Stimulated activated naive B cell treated with anti-CD40 and anti-IgM and Interleukin-4, amounts not matched to agents 10 μg/mL and 1 μg/mL and 100 μg/mL, for 72 hours (primary cell): ENCODE data around the gene HNF1B.

ENCODE experiments used
- ATAC-seq, 2 donors: fragments of 150-1000 bp; cut with Tn5 transposase; replicated peaks; 2 replicates each; pipeline ENCODE4 v1.10.0; 2021; ENCODE audit warnings: moderate library complexity in 1 of 2
- DNase-seq: peaks from one replicate; pipeline ENCODE4 v3.0.0; 2021
- H3K27ac Mint-ChIP-seq: one replicate; pipeline ENCODE4 v1.8.0; 2022; ENCODE audit warnings: mild to moderate bottlenecking, mixed read lengths
- H3K27me3 Mint-ChIP-seq, 2 donors: one replicate each; pipeline ENCODE4 v1.8.0; 2022; ENCODE audit warnings: mixed read lengths in 2 of 2
- H3K36me3 Mint-ChIP-seq, 2 donors: one replicate each; pipeline ENCODE4 v1.8.0; 2022; ENCODE audit warnings: mixed read lengths in 2 of 2, mild to moderate bottlenecking in 1 of 2
- H3K4me1 Mint-ChIP-seq, 2 donors: one replicate each; pipeline ENCODE4 v1.8.0; 2022; ENCODE audit warnings: mixed read lengths in 2 of 2, mild to moderate bottlenecking in 1 of 2
- H3K4me3 Mint-ChIP-seq, 2 donors: one replicate each; pipeline ENCODE4 v1.8.0; 2022; ENCODE audit warnings: mild to moderate bottlenecking in 2 of 2, mixed read lengths in 2 of 2, moderate library complexity in 1 of 2
- H3K9me3 Mint-ChIP-seq, 2 donors: one replicate each; pipeline ENCODE4 v1.8.0; 2022; ENCODE audit warnings: mixed read lengths in 2 of 2, mild to moderate bottlenecking in 1 of 2

HNF1B gene

GRCh38 chr17:37737081-37737480, 7.8 kb downstream of the HNF1B start:
- ATAC-seq (peak in 1 of 2 donors; percentile 31), DNase-seq (no peak)
- peaks cover 32 to 43% of the 10 kb centered on the region in 2 donors for H3K27me3 Mint-ChIP-seq
- H3K36me3 Mint-ChIP-seq = peaks cover 43 to 48% of the 10 kb centered on the region in 2 donors
- H3K27ac Mint-ChIP-seq = no peak overlapping the region
- no peak overlapping the region for H3K4me3 Mint-ChIP-seq
- peaks cover 15 to 37% of the 10 kb centered on the region in 2 donors for H3K4me1 Mint-ChIP-seq
- H3K9me3 Mint-ChIP-seq = no peaks in the 10 kb centered on the region

DNA sequence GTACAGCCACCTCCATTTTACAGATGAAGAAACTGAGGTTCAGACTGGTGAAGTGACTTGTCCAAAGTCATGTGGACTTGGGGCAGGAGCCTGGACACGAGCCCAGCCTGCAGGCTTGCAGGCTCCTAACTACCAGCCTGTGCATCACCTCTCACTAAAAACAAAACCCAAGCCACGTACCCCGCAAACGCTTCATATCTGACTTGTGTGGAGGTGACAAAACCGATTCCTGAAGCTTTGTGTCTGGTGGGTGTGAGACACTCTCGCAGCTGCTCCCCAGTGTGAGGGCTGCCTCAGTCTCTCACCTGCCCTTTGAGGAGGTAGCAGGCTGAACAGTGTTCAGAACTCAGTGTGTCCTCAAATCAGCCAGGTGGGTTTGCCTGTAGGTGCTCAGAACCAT, 8.4 kb downstream of the HNF1B start:
- peak overlapping the region; percentile 37 for H3K27ac Mint-ChIP-seq
- peak overlapping the region in 1 of 2 donors; percentile 32 for H3K4me3 Mint-ChIP-seq
- H3K36me3 Mint-ChIP-seq = peaks cover 47 to 54% of the 10 kb centered on the region in 2 donors
- H3K4me1 Mint-ChIP-seq = peaks cover 15 to 31% of the 10 kb centered on the region in 2 donors
- ATAC-seq (no peak), DNase-seq (no peak)
- H3K27me3 Mint-ChIP-seq = peaks cover 32 to 46% of the 10 kb centered on the region in 2 donors
- no peaks in the 10 kb centered on the region for H3K9me3 Mint-ChIP-seq

DNA sequence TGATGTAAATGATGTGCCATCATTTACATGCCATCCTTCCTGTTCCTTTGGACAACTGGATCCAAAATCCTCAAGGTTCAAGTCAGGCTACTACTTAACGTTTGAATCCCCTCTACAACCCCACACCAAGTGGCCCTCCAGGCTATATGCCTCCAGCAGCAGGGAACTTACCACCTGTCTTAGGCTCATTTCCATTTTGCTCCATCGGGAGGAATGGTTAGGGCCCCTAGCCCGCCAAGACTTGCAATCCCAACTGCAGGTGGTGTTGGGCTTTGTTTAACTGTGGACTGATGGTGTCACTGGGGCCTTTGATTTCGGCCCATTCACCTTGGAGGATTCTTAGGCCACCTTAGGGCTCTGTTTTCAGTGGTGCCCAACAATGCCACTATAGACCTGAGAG, 9.7 kb downstream of the HNF1B start:
- ATAC-seq = no peak
- peaks cover 28 to 53% of the 10 kb centered on the region in 2 donors for H3K27me3 Mint-ChIP-seq

DNA sequence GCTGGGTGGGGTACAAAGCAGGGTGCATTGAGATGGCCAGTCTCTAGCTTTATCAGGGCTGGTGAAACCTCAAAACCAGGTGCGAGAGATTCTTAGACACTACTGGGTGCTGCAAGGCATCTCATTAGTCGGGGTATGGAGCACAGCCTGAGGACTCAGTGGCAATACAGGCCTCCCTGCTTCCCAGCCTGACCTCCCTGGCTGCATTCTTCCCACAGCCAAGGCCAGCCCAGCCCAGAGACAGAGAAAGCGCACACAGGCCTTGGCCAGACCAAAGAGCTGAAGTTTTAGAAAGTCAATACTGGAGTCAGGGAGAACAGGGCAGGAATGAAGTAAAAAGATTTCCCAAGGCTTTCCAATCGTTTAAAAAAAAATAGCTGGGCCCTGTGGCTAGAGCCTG, 12.5 kb downstream of the HNF1B start:
- ATAC-seq (no peak), DNase-seq (no peak)
- no peak overlapping the region for H3K4me3 Mint-ChIP-seq
- no peak overlapping the region for H3K27ac Mint-ChIP-seq
- H3K9me3 Mint-ChIP-seq = no peaks in the 10 kb centered on the region
- peaks cover 58 to 60% of the 10 kb centered on the region in 2 donors for H3K36me3 Mint-ChIP-seq
- H3K27me3 Mint-ChIP-seq = peaks cover 8 to 35% of the 10 kb centered on the region in 2 donors
- peaks cover 11 to 22% of the 10 kb centered on the region in 2 donors for H3K4me1 Mint-ChIP-seq

More for the DNA sequence above, 9.7 kb downstream of the HNF1B start:
- no peak for DNase-seq
- H3K9me3 Mint-ChIP-seq = no peaks in the 10 kb centered on the region
- H3K4me3 Mint-ChIP-seq = no peak overlapping the region
- peaks cover 57 to 62% of the 10 kb centered on the region in 2 donors for H3K36me3 Mint-ChIP-seq
- peaks cover 14 to 31% of the 10 kb centered on the region in 2 donors for H3K4me1 Mint-ChIP-seq
- no peak overlapping the region for H3K27ac Mint-ChIP-seq

GRCh38 chr17:37731056-37731455, 13.8 kb downstream of the HNF1B start:
- H3K4me1 Mint-ChIP-seq = peaks cover 4 to 9% of the 10 kb centered on the region in 2 donors
- no peak overlapping the region for H3K4me3 Mint-ChIP-seq
- peaks cover 54 to 58% of the 10 kb centered on the region in 2 donors for H3K36me3 Mint-ChIP-seq
- peak overlapping the region; percentile 31 for H3K27ac Mint-ChIP-seq
- no peaks in the 10 kb centered on the region for H3K9me3 Mint-ChIP-seq
- no peak for ATAC-seq
- H3K27me3 Mint-ChIP-seq = peaks cover 2 to 23% of the 10 kb centered on the region in 2 donors
- no peak for DNase-seq

- Mint-ChIP-seq H3K27me3 (peaks cover 0 to 21% of the 10 kb centered on the region in 2 donors), H3K4me3 (no peak overlapping the region), H3K9me3 (no peaks in the 10 kb centered on the region), H3K4me1 (peaks cover 0 to under 1% of the 10 kb centered on the region in 2 donors), H3K36me3 (peaks cover 54 to 65% of the 10 kb centered on the region in 2 donors), H3K27ac (no peak overlapping the region)
- DNase-seq (no peak), ATAC-seq (no peak)
Observed at GRCh38 chr17:37729905-37730304, 15.0 kb downstream of the HNF1B start.

DNA sequence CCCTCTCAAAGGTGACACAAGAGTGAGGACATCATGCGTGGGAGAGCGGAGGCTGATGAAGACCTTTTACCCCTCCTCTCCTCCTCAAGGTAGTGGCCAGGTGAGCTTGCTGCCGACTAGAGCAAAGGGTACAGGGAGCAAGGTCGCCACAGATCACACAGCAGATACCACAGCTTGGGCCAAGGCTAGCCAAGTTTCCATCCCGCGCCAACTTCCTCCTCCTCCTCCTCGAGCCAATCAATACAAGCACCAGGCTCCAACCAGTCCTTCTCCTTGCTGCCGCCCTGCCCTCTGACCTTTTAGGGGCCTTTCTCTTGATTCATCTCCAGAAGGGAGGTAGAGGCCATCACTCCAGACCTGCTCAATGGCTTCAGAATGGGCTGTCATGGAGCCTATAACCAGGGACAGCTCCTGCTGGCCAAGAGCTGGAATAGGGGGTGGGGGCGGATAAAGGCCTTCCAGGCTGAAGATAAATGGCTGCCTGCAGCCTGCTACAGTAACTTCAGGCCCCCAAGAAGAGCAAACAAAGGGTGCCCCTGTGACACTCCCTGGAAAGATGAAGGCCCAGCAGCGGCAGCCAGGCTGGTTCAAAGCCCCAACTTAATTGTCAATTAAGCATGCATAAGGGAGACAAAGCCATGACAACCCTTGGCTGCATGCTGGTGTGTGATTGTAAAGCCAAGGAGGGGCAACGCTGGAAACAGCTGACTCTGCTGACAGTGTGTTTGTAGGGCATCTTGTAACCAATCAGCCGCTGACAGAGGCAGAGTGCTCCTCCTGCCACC, 17.8 kb downstream of the HNF1B start:
- no peak for ATAC-seq
- H3K36me3 Mint-ChIP-seq = peaks cover 50 to 60% of the 10 kb centered on the region in 2 donors
- no peaks in the 10 kb centered on the region for H3K9me3 Mint-ChIP-seq
- no peak overlapping the region for H3K27ac Mint-ChIP-seq
- H3K27me3 Mint-ChIP-seq = peaks cover 0 to 22% of the 10 kb centered on the region in 2 donors
- DNase-seq = no peak
- H3K4me1 Mint-ChIP-seq = no peaks in the 10 kb centered on the region
- no peak overlapping the region for H3K4me3 Mint-ChIP-seq

DNA sequence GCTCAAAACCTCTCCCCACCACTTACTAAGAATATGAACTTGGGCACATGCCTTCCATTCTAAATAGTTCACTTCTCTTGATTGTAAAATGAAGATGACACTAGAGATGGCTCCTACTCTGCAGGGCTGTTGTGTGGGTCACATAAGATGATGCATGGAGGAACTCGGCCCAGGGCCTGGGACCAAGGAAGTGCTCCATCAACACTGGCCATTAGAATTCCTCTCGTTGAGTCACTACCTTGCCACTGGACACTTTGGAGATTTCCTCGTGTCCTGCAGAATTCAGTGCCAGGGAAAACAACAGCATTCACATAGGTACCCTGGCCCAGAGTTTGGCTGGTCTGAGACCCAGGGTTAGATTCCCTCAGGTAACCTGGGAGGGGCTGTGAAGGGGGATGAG, 18.6 kb downstream of the HNF1B start:
- Mint-ChIP-seq H3K4me1 (no peaks in the 10 kb centered on the region), H3K27me3 (peaks cover 0 to 24% of the 10 kb centered on the region in 2 donors)
- no peak for ATAC-seq

DNA sequence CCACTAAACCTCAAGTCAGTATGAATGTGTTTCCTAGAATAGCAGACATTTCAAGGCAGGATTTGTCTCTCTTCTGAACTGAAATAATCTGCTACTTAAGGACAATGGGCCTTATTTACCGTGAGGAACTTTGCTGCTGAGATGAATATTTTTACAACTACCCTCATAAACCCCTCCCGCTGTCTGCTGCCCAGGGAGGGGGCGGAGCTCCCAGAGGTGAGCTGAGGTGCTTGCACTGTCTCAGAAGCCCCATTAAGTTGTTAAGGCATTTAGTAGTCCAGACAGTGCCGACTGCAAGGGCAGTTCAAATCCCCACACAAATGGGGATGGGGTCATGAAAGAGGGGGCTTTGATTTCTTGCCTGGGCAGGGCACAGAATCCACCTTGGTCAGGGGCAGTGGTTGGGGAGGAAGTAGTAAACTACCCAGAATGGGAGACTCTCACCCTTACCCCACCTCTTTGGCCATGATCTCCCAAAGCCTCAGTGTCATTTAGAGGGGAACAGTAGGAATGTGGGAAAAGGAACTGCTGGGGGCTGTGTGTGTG, 19.2 kb downstream of the HNF1B start:
- Mint-ChIP-seq H3K4me3 (no peak overlapping the region), H3K27me3 (peaks cover 0 to 23% of the 10 kb centered on the region in 2 donors), H3K27ac (no peak overlapping the region), H3K36me3 (peaks cover 51 to 61% of the 10 kb centered on the region in 2 donors), H3K9me3 (no peaks in the 10 kb centered on the region), H3K4me1 (no peaks in the 10 kb centered on the region)
- no peak for DNase-seq
- ATAC-seq = no peak

More for the DNA sequence above, 18.6 kb downstream of the HNF1B start:
- no peak overlapping the region for H3K27ac Mint-ChIP-seq
- H3K9me3 Mint-ChIP-seq = no peaks in the 10 kb centered on the region
- H3K36me3 Mint-ChIP-seq = peaks cover 52 to 61% of the 10 kb centered on the region in 2 donors
- no peak for DNase-seq
- H3K4me3 Mint-ChIP-seq = no peak overlapping the region

GRCh38 chr17:37725021-37725595, 19.8 kb downstream of the HNF1B start:
- H3K27me3 Mint-ChIP-seq = peaks cover 0 to 21% of the 10 kb centered on the region in 2 donors
- DNase-seq (no peak), ATAC-seq (no peak)
- H3K4me1 Mint-ChIP-seq = no peaks in the 10 kb centered on the region
- no peaks in the 10 kb centered on the region for H3K9me3 Mint-ChIP-seq
- H3K36me3 Mint-ChIP-seq = peaks cover 50 to 61% of the 10 kb centered on the region in 2 donors
- H3K27ac Mint-ChIP-seq = peak overlapping the region; percentile 63
- no peak overlapping the region for H3K4me3 Mint-ChIP-seq

GRCh38 chr17:37720989-37721388, 23.9 kb downstream of the HNF1B start:
- Mint-ChIP-seq H3K4me1 (peaks cover 0 to 3% of the 10 kb centered on the region in 2 donors), H3K4me3 (no peak overlapping the region), H3K27me3 (peaks cover 18 to 25% of the 10 kb centered on the region in 2 donors), H3K27ac (no peak overlapping the region), H3K9me3 (no peaks in the 10 kb centered on the region), H3K36me3 (peaks cover 35 to 58% of the 10 kb centered on the region in 2 donors)
- DNase-seq (no peak), ATAC-seq (no peak)

DNA sequence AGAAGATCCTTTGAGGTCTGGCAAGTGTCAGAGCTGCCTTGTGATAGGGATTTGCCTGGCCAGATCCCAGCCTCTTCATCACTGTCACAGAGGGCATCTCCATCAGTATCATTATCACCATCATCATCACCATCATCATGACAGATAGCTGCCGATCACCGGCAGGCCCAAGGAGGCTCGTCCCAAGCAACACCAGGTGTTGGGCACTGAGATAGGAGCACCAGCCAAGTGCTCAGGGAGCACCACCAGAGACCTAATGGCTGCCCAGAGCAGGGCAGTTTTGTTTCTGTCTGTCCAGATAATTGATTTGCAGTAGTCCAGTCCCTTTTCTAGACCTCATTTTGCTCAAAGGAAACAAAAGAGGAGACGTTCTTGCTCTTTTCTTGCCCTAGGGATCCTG, 25.0 kb downstream of the HNF1B start:
- DNase-seq (no peak), ATAC-seq (no peak)
- no peak overlapping the region for H3K4me3 Mint-ChIP-seq
- peaks cover 27 to 35% of the 10 kb centered on the region in 2 donors for H3K27me3 Mint-ChIP-seq
- H3K36me3 Mint-ChIP-seq = peaks cover 34 to 58% of the 10 kb centered on the region in 2 donors
- H3K4me1 Mint-ChIP-seq = peaks cover 3 to 6% of the 10 kb centered on the region in 2 donors
- H3K27ac Mint-ChIP-seq = no peak overlapping the region
- H3K9me3 Mint-ChIP-seq = no peaks in the 10 kb centered on the region

DNA sequence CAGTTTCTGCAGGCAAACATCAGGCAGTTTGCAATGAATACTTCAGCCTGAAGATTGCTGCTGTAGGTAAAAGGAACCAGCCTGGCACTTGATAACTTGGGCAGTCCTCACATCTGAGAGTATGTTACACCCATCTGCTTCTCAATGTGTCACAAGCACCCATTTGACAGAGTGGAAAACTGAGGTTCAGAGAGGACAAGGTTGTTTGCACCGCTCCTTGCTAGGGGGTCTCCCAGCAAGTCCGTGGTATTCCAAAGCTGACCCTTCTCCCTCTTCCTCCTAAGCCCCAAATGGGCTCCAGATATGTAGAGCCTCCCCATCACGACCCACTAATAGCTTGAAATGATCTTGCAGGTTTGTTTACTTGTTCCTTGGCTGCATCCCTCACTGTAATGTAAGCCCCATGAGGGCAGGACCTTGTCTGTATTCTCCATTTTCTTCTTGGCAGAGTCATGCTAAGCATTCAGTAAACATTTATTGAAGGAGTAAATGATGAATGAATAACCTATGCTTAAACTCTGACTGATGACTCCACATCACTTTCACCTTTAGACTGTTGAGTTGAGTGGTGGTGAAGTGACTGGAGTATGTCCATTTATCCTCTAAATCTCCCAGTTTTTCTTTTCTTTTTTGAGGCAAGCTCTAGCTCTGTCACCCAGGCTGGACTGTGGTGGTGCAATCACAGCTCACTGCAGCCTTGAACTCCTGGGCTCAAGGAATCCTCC, 26.4 kb downstream of the HNF1B start:
- Mint-ChIP-seq H3K27me3 (peaks cover 39 to 48% of the 10 kb centered on the region in 2 donors), H3K4me3 (no peak overlapping the region), H3K36me3 (peaks cover 44 to 66% of the 10 kb centered on the region in 2 donors), H3K4me1 (peaks cover 12 to 14% of the 10 kb centered on the region in 2 donors), H3K27ac (no peak overlapping the region), H3K9me3 (no peaks in the 10 kb centered on the region)
- DNase-seq (no peak), ATAC-seq (no peak)
